DMS53 treated with DMSO at 0.1 percent for 48 hours (cell line): ENCODE measurements around the gene CASK.
"Not testable (repeated sequence)": the region's sequence is repeated elsewhere in the genome, so short reads cannot be mapped to it uniquely, and the experiment has no call there.

Source experiments
- DNase-seq: peaks from one replicate; lab custom pipeline; 2025; ENCODE audit not compliant: unreplicated experiment; lab: John Stamatoyannopoulos, UW

Gene CASK

GRCh38 chrX:41655101-41655500, 268.3 kb downstream of the CASK start:
- no peak for DNase-seq

DNA sequence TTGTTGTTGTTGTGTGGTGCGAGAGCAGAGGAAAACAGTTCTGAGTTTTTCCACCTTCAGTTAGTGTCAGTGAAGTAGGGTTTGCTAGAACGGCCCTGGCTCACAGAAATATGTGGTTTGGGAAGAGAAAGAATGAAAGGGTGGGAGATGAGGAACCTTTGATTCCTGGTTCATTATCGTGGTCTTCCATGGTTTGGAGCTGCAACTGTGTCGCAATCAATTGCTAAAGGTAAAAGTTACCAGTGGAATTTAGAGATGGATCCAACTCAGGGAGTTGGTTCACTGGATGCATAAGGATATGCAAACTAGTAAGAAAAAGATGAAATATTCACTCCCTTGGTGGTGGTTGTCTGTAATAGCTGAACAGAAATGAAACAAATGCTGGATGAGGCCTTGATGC, 270.2 kb downstream of the CASK start:
- DNase-seq, result no peak

GRCh38 chrX:41646201-41646600, 277.2 kb downstream of the CASK start:
- not testable (repeated sequence) for DNase-seq

DNA sequence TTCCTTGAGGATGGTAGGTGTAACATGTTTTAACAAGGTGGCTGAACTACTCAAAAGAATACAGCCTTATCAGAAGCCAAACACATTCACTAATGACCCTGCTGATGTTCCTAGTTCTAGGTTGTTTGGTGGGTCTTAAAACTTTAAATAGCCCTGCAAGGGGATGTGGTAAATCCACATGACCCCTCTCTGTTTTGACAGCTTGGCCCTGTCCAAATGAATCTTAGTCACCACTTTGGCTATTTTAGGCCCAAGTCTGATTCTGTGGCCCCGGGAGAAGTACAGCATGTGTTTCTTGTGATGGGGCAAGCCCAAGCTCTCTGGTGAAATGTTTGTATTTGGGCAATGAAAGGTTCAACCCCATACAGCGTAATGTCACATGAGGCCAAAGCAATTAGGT, 289.1 kb downstream of the CASK start:
- no peak for DNase-seq

GRCh38 chrX:41630091-41630490, 293.3 kb downstream of the CASK start:
- DNase-seq, result no peak

DNA sequence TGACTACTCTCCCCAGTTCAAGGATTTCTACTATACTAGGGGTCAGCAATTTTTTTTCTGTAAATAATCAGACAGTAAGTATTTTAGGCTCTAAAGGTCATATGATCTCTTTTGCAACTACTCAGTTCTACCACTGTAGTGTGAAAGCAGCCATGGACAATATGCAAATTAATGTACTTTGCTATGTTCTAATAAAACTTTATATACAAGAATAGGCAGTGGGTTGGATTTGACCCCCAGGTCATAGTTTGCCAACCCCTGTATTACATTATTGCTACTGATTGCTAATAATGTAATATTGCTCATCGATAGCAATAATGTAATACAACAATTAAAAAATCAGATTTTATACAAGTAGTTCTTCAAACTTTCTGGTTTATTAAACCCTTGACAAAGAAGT, 293.8 kb downstream of the CASK start:
- no peak for DNase-seq

- no peak for DNase-seq
These were observed 302.1 kb downstream of the CASK start for GRCh38 chrX:41621222-41621723.

DNA sequence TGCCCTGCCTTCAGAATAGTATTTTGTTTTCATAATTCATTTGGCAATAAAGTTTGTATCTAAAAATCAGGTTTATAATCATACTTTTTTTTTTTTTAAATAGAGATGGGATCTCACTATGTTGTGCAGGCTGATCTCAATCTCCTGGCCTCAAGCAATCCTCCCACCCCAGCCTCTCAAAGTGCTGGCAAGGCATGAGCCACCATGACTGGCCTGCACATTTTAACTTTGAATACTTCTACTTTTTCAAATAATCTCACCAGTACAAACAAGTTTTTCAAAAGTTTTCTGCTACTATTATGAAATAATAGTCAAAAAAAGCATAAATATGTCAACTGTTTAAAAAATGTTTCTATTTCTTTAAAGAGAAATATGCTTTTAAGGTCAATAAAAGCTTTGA, 304.1 kb downstream of the CASK start:
- no peak for DNase-seq

GRCh38 chrX:41616935-41617334, 306.4 kb downstream of the CASK start:
- DNase-seq, result no peak

DNA sequence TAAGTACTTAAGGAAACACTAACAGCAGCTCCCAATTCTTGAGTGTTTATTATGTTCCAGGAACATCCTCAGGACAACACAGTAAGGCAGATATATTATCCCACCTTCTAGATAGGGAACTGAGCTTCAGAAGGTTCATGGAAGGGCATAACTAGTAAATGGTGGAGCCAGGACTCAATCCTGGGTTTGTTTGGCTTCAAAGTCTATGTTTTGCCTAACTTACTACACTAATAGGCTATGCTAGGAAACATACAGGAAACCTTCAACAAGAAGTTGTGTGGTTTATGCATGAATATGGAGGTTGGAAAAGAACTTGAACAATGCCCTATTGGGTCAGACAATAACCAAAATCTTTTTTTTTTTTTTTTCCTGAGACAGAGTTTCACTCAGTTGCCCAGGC, 307.1 kb downstream of the CASK start:
- DNase-seq, result no peak

DNA sequence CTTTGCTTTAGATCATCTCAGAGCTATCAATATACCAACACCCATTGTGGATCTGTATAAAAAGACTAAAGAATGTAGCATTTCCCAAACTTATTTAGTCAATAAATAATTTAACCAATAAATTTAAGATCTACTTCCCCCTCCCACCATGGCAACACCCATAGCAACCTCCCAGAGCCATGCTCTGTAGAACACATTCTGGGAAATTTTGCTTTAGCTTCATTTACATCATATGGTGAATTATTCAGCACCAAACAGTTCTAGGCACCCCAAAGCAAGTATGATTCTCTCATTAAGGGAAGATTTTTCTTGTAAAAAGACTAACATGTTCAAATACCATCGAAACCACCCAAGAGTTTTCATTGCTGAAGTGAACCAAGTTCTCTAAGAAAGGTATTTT, 315.1 kb downstream of the CASK start:
- DNase-seq, result no peak

GRCh38 chrX:41607264-41607832, 316.0 kb downstream of the CASK start:
- DNase-seq, result no peak

DNA sequence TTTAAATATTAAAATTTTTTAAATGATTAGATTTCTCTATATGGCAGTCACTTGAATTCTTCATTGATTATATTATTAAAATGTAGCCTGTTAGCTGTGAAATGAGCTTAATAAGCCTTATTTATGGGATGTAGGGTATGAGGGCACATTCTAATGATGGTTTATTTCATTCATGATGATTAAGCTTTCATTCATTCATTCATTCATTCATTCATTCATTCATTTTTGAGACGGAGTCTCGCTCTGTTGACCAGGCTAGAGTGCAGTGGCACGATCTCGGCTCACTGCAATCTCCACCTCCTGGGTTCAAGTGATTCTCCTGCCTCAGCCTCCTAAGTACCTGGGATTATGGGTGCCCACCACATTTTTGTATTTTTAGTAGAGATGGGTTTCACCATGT, 317.3 kb downstream of the CASK start:
- not testable (repeated sequence) for DNase-seq

DNA sequence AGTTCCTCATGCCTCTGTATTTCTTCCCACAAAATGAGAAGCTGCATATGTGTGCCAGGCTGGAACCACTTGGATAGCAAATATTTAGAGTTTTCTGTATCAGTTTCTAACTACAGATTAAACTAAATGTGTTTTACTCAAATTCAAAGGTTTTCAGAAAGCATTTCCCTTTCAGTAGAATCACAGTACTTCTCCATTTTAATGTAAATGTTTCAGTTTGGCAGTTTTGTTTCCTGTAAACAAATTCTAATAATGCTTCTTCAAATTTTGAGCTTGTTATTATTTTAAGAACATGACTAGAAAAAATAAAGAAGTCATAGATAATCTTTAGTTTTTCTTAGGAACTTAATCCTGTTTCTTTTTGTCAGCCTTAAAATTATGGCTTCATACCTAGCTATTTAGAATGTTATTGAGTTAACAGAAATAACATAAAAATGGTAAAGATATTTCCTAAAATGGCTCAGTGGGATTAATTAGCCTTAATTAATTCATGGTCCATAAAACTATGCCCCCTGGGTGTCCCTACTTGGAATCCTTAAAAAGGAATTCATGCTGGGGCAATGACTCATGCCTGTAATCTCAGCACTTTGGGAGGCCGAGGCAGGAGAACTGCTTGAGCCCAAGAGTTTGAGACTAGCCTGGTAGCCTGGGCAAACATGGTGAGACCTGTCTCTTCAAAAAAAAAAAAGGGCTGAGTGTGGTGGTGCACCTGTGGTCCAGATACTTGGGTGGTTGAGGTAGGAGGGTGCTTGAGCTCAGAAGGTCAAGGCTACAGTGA, 318.4 kb downstream of the CASK start:
- DNase-seq, result no peak

GRCh38 chrX:41604177-41604576, 319.2 kb downstream of the CASK start:
- DNase-seq, result no peak

DNA sequence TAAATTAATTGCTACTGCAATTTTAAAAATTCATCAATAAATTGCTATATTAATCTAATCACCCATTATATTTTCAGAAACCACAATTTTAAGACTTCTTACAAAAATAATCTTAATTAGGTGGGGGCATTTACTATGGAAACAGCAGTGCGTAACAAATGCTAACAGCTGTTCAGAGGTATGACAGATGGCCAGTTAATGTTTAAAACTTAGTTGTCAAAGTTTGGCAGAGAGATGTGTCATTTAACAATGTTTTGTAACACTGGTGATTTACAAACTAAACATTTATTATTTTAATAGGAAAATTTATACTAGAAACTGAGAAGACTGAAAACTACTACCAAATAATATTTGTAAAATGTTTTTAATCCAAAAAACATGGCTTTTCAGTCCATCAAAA, 319.8 kb downstream of the CASK start:
- no peak for DNase-seq

- no peak for DNase-seq
These were observed 320.5 kb downstream of the CASK start for GRCh38 chrX:41602816-41603345.

- DNase-seq, result no peak
These were observed 323.1 kb downstream of the CASK start for GRCh38 chrX:41600291-41600690.

DNA sequence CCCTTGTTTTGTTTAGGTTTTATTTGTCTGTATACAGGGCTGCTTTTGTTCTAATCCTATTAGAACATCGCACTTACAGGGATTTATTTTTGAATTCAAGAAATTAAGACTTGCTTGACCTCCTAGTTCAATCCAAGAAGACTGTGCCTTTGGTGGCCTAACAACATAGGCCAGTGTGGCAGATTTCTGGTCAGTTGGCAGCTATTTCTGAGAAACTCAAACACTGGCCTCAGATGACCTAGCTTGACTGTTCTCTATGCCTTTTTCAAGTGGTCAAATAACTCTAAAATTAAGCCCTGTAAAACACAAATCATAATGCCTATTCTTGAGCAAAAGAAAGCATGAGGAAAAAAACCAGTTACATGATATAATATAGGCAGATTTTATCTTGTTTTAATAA, 323.8 kb downstream of the CASK start:
- DNase-seq, result no peak

DNA sequence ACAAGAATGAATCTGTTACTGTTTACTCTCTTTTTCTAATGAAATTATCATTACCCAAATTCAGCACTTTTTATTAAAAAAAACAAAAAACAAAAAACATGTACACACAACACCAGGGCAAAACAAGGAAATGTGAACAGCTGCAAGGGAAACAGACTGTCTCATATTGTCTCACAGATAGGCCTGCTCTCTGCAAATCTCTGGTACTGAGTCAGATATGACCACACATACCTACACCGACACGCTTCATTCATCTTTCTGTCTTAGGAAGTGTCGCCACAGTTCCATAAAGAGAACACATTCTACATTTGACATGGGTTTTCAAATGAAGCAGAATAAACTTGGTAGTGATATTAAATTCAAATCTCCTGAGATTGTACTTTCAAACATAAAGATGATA, 326.8 kb downstream of the CASK start:
- no peak for DNase-seq

GRCh38 chrX:41594634-41595033, 328.7 kb downstream of the CASK start:
- DNase-seq, result no peak

- DNase-seq, result no peak
These were observed 331.4 kb downstream of the CASK start for GRCh38 chrX:41591906-41592305.

DNA sequence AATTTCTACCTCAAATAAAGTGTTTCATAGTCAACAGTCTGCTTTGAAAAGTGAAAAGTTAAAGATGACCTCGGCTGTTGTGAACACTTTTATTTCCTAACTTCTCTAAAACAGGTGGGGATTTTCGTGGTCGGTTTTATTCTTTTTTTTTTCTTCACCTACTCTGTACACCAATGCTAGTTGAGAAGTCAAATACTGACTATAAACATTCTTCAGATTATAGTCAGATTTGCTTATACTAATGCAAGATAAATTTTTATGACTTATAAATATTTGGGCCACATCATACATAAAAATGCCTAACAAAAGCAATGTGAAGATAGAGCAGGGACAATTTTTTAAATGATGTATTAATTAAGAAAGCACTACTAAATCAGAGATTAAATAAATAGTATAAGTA, 332.7 kb downstream of the CASK start:
- no peak for DNase-seq
